ENCODE measurements around the gene RBMY1J.
"Not testable (repeated sequence)": the region's sequence is repeated elsewhere in the genome, so short reads cannot be mapped to it uniquely, and the experiment has no call there.

Gene RBMY1J

DNA sequence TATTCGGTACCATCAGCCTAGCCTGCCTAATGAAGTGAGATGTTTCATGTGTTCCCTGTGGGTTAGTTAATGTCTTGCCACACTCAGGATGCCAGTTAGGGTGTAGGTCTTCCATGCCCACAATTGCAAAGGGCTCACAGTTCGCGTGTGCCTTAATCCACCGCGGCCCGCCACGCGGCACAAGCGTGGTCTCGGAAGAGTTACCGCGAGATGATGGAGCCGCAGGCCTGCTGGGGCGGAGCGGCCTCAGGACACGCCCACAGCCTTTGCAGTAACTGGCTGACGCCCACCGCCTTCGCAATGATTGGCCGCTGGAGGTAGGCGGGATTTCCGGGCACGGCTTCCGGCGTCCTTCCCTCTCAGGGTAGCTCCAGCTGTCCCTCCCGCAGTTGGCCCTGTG lies at the start of gene RBMY1J:
Gene RBMY1J (plus strand): TSS at position 301 of the 400 bp plus-strand sequence. CDS start 2,038 bp downstream, outside the sequence.
- H3K4me3 ChIP-seq (ENCODE audit: low read depth, low read length); DNase-seq (ENCODE audit: low read depth, low spot score); in situ Hi-C loops (cut with HindIII; ENCODE audit: low sequenced_read_pairs): not testable (repeated sequence)

DNA sequence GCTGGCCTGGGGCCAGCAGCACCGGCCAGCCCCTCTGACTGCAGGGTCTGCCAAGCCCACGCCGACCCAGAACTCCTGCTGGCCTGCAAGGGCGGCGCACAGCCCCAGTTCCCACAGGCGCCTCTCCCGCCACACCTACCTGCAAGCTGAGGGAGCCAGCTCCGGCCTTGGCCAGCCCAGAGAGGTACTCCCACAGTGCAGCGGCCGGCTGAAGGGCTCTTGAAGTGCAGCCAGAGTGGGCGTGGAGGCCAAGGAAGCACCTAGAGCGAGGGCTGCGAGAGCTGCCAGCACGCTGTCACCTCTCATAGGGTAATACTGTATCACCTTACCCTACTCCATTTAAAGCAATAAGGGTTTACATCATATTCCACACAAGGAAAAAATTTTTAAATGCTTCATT lies 35.8 kb upstream of the RBMY1J start:
- in situ Hi-C loops (cut with HindIII; ENCODE audit: low sequenced_read_pairs), result no loop called here
- no peak for DNase-seq (ENCODE audit: low read depth, low spot score)
- no peak overlapping the region for H3K4me3 ChIP-seq (ENCODE audit: low read depth, low read length)
- TF ChIP-seq, protein P1, sequence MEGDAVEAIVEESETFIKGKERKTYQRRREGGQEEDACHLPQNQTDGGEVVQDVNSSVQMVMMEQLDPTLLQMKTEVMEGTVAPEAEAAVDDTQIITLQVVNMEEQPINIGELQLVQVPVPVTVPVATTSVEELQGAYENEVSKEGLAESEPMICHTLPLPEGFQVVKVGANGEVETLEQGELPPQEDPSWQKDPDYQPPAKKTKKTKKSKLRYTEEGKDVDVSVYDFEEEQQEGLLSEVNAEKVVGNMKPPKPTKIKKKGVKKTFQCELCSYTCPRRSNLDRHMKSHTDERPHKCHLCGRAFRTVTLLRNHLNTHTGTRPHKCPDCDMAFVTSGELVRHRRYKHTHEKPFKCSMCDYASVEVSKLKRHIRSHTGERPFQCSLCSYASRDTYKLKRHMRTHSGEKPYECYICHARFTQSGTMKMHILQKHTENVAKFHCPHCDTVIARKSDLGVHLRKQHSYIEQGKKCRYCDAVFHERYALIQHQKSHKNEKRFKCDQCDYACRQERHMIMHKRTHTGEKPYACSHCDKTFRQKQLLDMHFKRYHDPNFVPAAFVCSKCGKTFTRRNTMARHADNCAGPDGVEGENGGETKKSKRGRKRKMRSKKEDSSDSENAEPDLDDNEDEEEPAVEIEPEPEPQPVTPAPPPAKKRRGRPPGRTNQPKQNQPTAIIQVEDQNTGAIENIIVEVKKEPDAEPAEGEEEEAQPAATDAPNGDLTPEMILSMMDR (IDR thresholded peaks at IDR 0.05; ENCODE audit: low read depth, low read length), result no peak

DNA sequence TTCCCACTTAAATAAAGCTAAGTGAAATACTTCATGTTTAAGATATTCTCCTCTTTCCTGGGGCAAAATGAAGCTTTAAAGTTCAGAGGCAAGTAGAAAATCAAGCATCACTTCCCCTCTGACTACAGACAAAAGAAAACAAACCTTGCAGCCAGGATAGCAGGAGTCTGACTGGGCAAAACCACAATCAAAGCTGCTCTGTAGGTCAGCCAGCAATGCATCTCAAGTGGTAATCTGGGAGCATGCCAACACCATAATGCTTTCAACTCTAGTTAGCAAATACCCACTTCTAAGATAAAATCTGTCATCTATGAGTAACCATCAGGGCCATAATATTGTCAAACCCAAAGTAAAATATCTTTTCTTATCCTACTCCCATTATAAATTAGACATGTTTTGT lies 32.6 kb upstream of the RBMY1J start:
- TF ChIP-seq, protein P1 (IDR thresholded peaks at IDR 0.05; ENCODE audit: low read depth, low read length), result no peak
- no peak for DNase-seq (ENCODE audit: low read depth, low spot score)
- no peak overlapping the region for H3K4me3 ChIP-seq (ENCODE audit: low read depth, low read length)
- in situ Hi-C loops (cut with HindIII; ENCODE audit: low sequenced_read_pairs), result no loop called here

DNA sequence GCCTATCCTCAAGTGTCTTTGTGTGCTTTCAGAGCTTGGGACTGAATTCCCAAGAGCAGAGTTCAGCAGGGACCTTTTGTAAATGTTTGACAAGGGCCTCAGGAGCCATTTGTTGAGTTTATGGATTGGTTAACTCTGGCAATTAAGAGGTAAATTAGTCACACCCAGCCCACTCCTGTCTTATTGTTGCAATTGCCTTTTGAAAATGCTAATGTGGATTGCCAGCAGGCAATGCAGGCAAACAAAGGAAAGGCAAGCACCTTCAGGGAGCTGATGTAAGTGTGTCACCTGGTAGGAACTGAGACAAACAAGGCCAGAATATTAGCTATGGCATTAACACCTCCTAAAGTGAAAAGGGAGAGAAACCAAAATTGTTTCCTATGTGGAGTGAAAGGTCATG lies 29.7 kb upstream of the RBMY1J start:
- TF ChIP-seq, protein P1 (IDR thresholded peaks at IDR 0.05; ENCODE audit: low read depth, low read length), result no peak
- DNase-seq (ENCODE audit: low read depth, low spot score), result no peak
- H3K4me3 ChIP-seq (ENCODE audit: low read depth, low read length), result no peak overlapping the region
- in situ Hi-C loops (cut with HindIII; ENCODE audit: low sequenced_read_pairs), result no loop called here

DNA sequence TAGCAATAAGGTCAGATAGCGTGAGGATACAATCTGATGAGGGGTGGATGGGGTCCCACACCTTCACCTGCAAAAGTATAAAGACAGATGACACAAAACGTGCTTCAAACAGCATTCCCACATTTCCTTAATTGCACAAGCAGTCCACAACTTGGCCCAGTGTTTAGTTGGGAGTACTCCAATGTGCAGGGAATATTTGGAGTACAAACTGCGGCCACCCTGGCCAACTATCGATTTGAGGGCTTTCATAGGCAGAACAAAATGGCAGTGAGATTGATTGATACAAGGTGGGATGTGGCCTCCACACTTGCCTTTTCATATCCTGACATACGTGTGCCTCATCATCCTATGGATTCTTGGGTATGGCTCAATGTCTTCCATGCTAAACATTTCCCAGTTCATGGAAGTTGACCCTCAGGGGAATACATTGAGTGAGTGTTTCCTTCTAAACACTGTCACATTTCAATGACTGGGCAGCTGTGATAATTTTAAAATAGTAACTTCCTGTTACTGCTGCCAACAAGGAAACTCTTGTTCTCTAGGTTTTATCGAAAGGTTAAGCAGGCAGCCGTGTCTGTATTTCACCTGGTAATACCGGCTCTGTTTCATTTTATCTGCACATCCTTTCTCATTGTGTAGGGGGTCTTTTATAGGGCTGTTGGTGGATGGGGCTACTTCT lies 41.6 kb downstream of the RBMY1J start:
- in situ Hi-C loops (cut with HindIII; ENCODE audit: low sequenced_read_pairs); H3K4me3 ChIP-seq (ENCODE audit: low read depth, low read length); DNase-seq (ENCODE audit: low read depth, low spot score): not testable (repeated sequence)

DNA sequence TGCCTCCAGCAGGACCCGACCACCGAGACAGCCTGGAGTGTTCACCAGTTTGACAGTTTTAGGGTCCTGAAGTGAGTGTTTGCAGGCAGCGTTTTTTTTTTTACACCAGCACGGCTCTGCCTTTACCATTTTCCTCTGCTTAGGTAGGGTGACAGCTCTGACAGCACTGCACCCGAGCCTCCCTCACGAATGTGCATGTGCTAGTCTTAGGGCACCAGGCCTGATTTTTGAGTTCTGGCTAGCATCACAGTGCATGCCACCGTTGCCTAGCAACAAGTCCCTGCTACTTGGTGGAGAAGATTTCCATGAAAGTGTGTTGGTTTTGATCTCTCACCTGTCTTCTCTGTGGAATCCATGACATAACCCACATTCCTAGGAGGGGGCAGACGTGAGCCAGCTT lies 52.3 kb downstream of the RBMY1J start:
- H3K4me3 ChIP-seq (ENCODE audit: low read depth, low read length); DNase-seq (ENCODE audit: low read depth, low spot score); in situ Hi-C loops (cut with HindIII; ENCODE audit: low sequenced_read_pairs): not testable (repeated sequence)

DNA sequence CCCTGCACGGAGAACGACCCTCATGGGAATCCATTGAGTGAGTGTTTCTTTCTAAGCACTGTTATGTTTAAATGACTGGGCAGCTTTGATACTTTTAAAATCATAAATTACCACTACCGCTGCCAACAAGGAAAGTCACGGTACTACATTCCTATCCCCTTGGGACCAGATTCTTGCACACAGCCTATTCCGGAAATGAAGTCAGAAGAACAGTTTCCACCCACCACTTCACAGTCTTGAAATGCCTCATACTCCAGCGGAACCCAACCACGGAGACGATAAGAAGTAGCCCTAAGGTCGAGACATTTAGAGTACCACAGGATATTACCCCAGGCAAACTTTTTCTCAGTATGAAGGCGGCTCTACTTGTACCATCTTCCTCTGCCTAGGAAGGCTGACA lies 58.8 kb downstream of the RBMY1J start:
- H3K4me3 ChIP-seq (ENCODE audit: low read depth, low read length); DNase-seq (ENCODE audit: low read depth, low spot score); in situ Hi-C loops (cut with HindIII; ENCODE audit: low sequenced_read_pairs): not testable (repeated sequence)

Measured in astrocyte of the spinal cord (primary cell).